ENCODE data around the gene DBNDD1. TPM values are rescaled to one million over a fixed set of nuclear protein-coding genes. Genes with fewer than 3 reads are reported as not detected.

The DBNDD1 gene
- total RNA-seq, 1 experiment from 2014 or later = 2.7 TPM

- in situ Hi-C loops (cut with HindIII; ENCODE audit: low pct_unique_long_range_greater_than_20kb, low sequenced_read_pairs) = no loop called here
These were observed 22.7 kb upstream of the DBNDD1 start for GRCh38 chr16:90041896-90042473.

DNA sequence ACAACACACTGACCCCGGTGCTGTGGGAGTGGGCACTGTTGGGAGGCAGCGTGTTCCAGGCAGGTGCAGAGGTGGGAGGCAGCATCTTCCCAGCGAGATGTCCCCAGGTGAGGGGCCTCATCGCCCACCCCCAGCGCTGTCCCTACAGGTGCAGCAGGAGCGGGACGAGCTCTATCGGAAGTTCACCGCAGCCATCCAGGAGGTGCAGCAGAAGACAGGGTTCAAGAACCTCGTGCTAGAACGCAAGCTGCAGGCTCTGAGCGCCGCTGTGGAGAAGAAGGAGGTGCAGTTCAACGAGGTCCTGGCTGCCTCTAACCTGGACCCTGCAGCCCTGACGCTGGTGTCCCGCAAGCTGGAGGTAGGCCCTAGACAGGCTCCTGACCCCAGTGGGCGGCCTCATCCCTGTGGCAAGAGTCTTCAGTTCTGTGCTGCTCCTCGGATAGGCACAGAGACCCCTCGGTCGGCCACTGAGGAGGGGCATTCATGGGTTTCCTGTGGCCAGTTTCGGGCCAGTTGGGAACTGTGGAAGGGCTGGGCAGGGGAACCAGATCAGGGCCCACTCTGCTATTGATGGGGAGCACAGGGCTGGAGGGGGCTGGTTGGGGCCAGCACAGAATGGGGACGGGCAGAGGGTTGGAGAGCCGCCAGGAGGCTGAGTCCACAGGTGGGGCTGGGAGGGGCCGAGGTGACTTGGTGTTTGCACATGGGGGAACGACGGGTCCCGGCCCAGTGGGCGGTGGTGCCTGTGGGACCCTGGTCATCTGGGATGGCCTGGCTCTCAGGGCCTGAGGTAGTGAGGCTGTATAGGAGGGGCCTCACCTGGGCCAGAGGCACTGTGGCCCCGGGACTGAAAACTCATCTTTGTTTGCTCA, 21.1 kb upstream of the DBNDD1 start:
- DNase-seq (ENCODE audit: low read depth) = no peak
- in situ Hi-C loops (cut with HindIII; ENCODE audit: low pct_unique_long_range_greater_than_20kb, low sequenced_read_pairs) = no loop called here

More at GRCh38 chr16:90041896-90042473, 22.7 kb upstream of the DBNDD1 start:
- no peak for DNase-seq (ENCODE audit: low read depth)

DNA sequence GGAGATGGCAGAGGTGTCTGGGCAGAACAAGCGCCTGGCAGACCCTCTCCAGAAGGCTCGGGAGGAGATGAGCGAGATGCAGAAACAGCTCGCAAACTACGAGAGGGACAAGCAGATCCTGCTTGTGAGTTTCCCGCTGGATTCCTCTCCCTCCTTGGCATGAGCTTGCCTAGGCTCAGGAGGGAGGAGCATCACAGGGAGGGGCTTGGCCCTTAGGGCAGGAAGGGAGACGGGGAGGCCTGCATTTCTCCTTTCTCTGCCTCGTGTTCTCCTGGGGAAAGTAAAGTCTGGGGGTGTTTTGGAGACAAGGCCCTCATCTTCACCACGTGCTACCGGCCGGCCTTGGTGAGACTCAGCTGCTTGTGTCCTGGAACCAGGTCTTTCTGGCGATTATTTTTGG, 18.0 kb upstream of the DBNDD1 start:
- in situ Hi-C loops (cut with HindIII; ENCODE audit: low pct_unique_long_range_greater_than_20kb, low sequenced_read_pairs) = no loop called here
- no peak for DNase-seq (ENCODE audit: low read depth)

GRCh38 chr16:90035902-90036301, 16.6 kb upstream of the DBNDD1 start:
- DNase-seq (ENCODE audit: low read depth) = no peak
- in situ Hi-C loops (cut with HindIII; ENCODE audit: low pct_unique_long_range_greater_than_20kb, low sequenced_read_pairs) = no loop called here

DNA sequence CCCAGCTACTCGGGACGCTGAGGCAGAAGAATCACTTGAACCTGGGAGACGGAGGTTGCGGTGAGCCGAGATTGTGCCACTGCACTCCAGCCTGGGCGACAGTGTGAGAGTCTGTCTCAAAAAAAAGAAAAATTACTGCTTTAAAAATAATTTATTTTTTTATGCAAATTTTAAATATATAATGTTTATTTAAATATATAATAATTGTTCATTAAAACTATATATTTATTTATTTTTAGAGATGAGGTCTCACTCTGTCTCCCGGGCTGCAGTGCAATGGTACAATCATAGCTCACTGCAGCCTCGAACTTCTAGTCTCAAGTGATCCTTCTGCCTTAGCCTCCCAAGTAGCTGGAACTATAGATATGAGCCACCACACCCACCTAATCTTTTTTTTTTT, 15.2 kb upstream of the DBNDD1 start:
- in situ Hi-C loops (cut with HindIII; ENCODE audit: low pct_unique_long_range_greater_than_20kb, low sequenced_read_pairs) = no loop called here
- no peak for DNase-seq (ENCODE audit: low read depth)

- in situ Hi-C loops (cut with HindIII; ENCODE audit: low pct_unique_long_range_greater_than_20kb, low sequenced_read_pairs) = no loop called here
- no peak for DNase-seq (ENCODE audit: low read depth)
These were observed 14.1 kb upstream of the DBNDD1 start for GRCh38 chr16:90033387-90033786.

- in situ Hi-C loops (cut with HindIII; ENCODE audit: low pct_unique_long_range_greater_than_20kb, low sequenced_read_pairs) = no loop called here
These were observed 13.5 kb upstream of the DBNDD1 start for GRCh38 chr16:90032674-90033331.

GRCh38 chr16:90031931-90032673, 12.8 kb upstream of the DBNDD1 start:
- in situ Hi-C loops (cut with HindIII; ENCODE audit: low pct_unique_long_range_greater_than_20kb, low sequenced_read_pairs) = no loop called here
- DNase-seq (ENCODE audit: low read depth) = no peak

More at GRCh38 chr16:90032674-90033331, 13.5 kb upstream of the DBNDD1 start:
- DNase-seq (ENCODE audit: low read depth) = no peak

DNA sequence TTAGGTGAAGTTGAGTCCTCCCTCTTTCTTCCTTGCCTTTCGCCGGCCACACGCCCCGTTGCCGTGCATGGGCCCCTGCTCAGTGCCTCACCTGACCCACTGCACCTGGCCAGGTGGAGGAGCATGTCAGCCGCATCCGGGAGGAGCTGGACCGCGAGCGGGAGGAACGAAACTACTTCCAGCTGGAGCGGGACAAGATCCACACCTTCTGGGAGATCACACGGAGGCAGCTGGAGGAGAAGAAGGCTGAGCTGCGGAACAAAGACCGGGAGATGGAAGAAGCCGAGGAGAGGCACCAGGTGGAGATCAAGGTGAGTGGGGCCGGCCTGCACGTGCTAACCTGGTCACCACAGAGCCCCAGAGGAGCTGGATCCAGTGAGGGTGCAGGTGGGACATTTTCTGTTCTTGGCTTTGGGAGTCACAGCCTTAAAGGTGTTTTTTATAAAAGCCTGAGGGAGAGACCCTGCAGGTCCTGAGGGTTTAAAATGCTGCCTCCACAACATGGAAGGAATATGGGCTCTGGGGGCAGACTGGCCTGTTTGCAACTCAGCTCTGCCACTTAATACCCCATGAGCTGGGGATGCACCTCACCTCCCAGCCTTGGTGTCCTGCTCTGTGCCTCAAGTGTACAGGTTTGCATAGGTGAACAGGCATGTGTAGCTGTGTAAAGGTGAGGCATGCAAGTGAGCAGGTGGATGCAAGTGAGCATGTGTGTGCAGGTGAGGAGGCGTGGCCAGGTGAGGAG, 12.1 kb upstream of the DBNDD1 start:
- in situ Hi-C loops (cut with HindIII; ENCODE audit: low pct_unique_long_range_greater_than_20kb, low sequenced_read_pairs) = no loop called here
- no peak for DNase-seq (ENCODE audit: low read depth)

DNA sequence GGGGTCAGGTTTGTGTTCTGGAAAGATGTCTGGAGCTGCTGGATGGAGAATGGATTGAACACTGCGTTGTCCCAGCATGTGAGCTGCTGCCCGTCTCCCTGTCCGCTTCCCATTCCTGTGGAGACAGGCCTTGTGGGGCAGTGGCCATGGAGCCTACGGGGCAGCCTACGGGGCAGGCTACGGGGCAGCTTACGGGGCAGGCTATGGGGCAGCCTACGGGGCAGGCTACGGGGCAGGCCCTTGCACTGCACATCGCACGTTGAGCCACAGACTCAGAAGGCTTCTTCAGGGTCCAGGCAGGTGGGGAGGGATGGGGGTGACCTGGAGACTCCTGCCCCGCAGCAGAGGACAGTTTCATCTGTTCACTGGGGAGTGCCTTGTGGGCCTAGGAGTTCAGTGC, 9.7 kb upstream of the DBNDD1 start:
- DNase-seq (ENCODE audit: low read depth) = no peak
- in situ Hi-C loops (cut with HindIII; ENCODE audit: low pct_unique_long_range_greater_than_20kb, low sequenced_read_pairs) = no loop called here

GRCh38 chr16:90027611-90028010, 8.4 kb upstream of the DBNDD1 start:
- no peak for DNase-seq (ENCODE audit: low read depth)
- in situ Hi-C loops (cut with HindIII; ENCODE audit: low pct_unique_long_range_greater_than_20kb, low sequenced_read_pairs) = no loop called here

DNA sequence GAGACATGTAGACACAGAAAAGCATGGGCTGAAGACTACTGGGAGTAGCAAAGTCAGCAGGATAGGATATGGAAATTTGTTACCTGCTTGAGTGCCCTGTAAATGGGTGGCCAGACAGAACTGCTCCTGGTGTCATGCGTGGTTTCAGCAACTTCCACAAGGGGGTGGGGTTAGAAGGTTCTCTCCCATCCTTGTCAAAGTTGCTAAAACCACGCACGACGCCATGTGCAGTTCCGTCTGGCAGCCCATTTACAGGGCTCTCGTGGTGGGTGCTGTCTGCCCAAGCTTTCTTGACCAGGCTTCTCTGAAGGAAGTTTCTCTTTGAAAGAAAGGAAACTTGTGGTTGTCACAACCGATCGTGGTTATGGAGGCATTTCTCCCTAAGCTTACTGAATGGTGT, 6.9 kb upstream of the DBNDD1 start:
- DNase-seq (ENCODE audit: low read depth) = no peak
- in situ Hi-C loops (cut with HindIII; ENCODE audit: low pct_unique_long_range_greater_than_20kb, low sequenced_read_pairs) = no loop called here

- in situ Hi-C loops (cut with HindIII; ENCODE audit: low pct_unique_long_range_greater_than_20kb, low sequenced_read_pairs) = no loop called here
- no peak for DNase-seq (ENCODE audit: low read depth)
These were observed 3.8 kb upstream of the DBNDD1 start for GRCh38 chr16:90023078-90023447.

DNA sequence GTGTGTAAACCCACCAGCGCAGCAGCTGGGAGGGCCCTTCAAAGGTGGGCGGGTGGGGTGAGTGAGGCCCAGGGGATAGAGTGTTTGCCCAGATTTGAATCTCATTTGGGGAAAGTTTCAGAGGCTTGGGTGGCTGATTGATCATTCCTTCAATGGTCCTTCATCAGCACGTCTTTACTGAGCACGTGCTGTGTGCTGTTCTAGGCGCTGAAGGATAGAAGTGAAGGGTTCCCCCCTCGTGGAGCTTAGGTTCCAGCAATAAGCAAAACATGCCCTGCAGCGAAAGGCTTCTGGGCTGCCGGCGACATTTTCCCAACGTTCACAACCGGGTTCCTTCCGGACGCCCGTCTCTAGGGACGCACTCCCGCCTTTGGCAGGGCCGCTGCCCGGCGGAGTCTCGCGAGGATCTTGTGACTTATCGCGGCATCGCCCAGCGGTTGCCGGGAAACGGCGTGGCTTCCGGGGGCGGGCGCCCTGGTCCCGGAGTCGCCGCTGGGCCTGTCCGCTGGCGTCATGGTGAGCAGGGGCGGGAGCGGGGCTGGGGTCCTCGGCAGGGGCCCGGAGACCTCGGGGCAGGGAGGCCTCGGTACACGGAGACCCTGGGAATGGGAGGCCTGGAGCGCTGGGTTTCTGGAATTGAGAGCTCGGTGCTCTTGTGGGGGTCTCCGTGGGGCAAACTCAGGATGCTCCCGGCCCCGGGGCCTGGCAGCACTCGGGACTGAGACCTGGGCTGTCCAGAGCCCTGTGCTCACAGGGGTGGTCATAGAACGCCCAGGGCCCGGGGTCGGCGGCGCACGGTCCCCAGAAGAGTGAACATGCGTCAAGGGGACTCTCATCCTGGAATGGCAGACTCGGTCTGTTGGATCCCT, 3.2 kb upstream of the DBNDD1 start:
- peak; percentile 85 for DNase-seq (ENCODE audit: low read depth)
- in situ Hi-C loops (cut with HindIII; ENCODE audit: low pct_unique_long_range_greater_than_20kb, low sequenced_read_pairs) = no loop called here

DNA sequence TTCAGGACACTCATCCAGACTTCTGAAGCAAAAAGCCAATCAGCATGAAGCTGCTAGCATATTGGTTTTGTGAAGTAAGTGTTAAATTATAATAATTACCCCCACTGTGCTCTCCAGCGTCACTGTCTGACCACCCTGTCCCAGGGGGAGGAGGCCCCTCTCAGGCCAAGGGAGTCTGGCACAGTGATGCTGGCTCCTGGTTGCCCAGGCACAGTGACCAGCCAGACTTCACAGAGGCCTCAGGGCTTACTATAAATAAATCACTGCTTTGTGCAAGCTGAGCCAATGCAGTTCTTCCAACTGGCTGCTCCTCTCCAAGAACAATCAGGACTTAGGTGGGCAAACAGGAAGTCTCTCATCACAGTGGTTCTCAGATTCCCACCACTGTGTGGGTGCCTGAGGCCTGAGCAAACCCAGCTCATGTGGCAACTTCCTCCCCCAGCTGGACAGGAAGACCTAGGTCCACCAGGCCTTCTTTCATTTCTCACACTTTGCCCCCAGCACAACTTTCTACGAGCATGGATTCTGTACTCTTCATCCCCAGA, 1.7 kb upstream of the DBNDD1 start:
- in situ Hi-C loops (cut with HindIII; ENCODE audit: low pct_unique_long_range_greater_than_20kb, low sequenced_read_pairs) = no loop called here
- no peak for DNase-seq (ENCODE audit: low read depth)

DNA sequence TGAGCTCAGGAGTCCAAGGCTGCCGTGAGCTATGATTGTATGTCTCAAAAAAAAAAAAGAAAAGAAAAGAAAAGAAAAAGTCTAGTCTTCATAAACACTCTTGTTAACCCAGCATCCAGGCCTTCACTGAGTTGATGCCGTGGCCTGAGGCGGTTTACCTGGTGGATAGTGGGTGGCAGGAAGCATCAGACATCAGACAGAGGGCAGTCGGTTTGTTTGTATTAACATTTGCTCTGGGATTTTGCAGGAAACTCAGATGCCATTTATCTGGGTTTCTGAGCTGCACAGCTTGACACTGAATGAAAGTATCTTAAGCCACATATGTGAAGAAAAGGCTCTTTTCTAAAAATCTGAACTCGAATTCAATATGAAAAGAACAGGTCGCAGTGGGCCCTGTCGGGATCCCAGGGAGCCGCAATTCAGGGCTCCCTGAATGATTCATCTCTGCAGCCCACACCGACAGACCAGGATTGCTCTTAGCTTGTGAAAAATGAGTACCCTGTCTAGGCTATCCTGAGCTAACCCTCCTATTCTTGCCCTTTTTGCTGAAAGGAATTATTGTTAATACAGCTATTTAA, 1.1 kb upstream of the DBNDD1 start:
- in situ Hi-C loops (cut with HindIII; ENCODE audit: low pct_unique_long_range_greater_than_20kb, low sequenced_read_pairs) = no loop called here
- no peak for DNase-seq (ENCODE audit: low read depth)
